Thymus (tissue), 2 donors: ENCODE measurements around the gene C2orf80. TPM values are rescaled to one million over a fixed set of nuclear protein-coding genes. Genes with fewer than 3 reads are reported as not detected.

Experiments used
- polyA plus RNA-seq: library from polyadenylated mRNA; stranded (reverse); fragments of 200-250 nt; gene quantifications from one replicate; pipeline ENCODE4 v1.2.3, GENCODE V29; 2013
- total RNA-seq: library from RNA; stranded (reverse); fragments of 120-200 nt; gene quantifications from one replicate; pipeline ENCODE4 v1.2.4, GENCODE V29; 2013
- donor health status: healthy.

Gene C2orf80
- total and polyA plus RNA-seq, 2 donors: 0.07 TPM; not detected in 1

Other genes with a start within 250 kb of the C2orf80 start
- 8.8 TPM for gene PLEKHM3, start 164.5 kb downstream of the C2orf80 start, total RNA-seq
- gene PLEKHM3, start 164.5 kb downstream of the C2orf80 start, polyA plus RNA-seq: 8.2 TPM
- gene CRYGD, start 65.5 kb downstream of the C2orf80 start, total RNA-seq: not detected
- gene CRYGD, start 65.5 kb downstream of the C2orf80 start, polyA plus RNA-seq: 0.27 TPM
- not detected for gene CRYGC, start 60.2 kb downstream of the C2orf80 start, total RNA-seq
- not detected for gene CRYGC, start 60.2 kb downstream of the C2orf80 start, polyA plus RNA-seq
- not detected for gene CRYGB, start 43.9 kb downstream of the C2orf80 start, total RNA-seq
- gene CRYGB, start 43.9 kb downstream of the C2orf80 start, polyA plus RNA-seq: 0.16 TPM
- gene CRYGA, start 26.4 kb downstream of the C2orf80 start, total RNA-seq: 0.09 TPM
- 0.11 TPM for gene CRYGA, start 26.4 kb downstream of the C2orf80 start, polyA plus RNA-seq
- 32.8 TPM for gene IDH1, start 65.0 kb upstream of the C2orf80 start, total RNA-seq
- 51.3 TPM for gene IDH1, start 65.0 kb upstream of the C2orf80 start, polyA plus RNA-seq
- 25.7 TPM for gene PIKFYVE, start 76.2 kb upstream of the C2orf80 start, total RNA-seq
- 13.0 TPM for gene PIKFYVE, start 76.2 kb upstream of the C2orf80 start, polyA plus RNA-seq
- gene PTH2R, start 216.8 kb upstream of the C2orf80 start, total RNA-seq: 0.38 TPM
- gene PTH2R, start 216.8 kb upstream of the C2orf80 start, polyA plus RNA-seq: 0.37 TPM